ENCODE results near the gene KAT2B. TPM values are rescaled to one million over a fixed set of nuclear protein-coding genes. Genes with fewer than 3 reads are reported as not detected.
"Not testable (repeated sequence)": the region's sequence is repeated elsewhere in the genome, so short reads cannot be mapped to it uniquely, and the experiment has no call there.

KAT2B gene
- 10 to 100 TPM in 4 of 8 experiments, 1 to 10 TPM in 4; 7.2 to 25.6 (median 10.0) TPM for total RNA-seq

GRCh38 chr3:20039765-20040547, at the start of gene KAT2B:
Gene KAT2B, plus strand, starts transcription at chr3:20040446. Its CDS starts 32 bp downstream, at chr3:20040478.
- WGBS, 10 experiments = 1% methylated on average over 20 of the region's 75 CpGs; no CpG with 5 or more reads in 9 of the 10 experiments
- Histone ChIP-seq H3K4me3 (peak within 1 kb of the TSS; percentile 60 to 98 (median 71)), H3K4me1 (replicated peaks in 1 of 2) (peaks cover 20 to 26% of the 10 kb centered on the region in 2 donors), H3K27ac (peak within 1 kb of the TSS; percentile 93 to 94)
- peak; percentile 66 to 81 (median 76) for ATAC-seq (replicated peaks in 6 of 8)
- in situ Hi-C loops (cut with MboI; ENCODE audit: low pct_unique_long_range_greater_than_20kb in 2 of 9, low sequenced_read_pairs in 9 of 9, unreplicated experiment in 9 of 9) = no loop called here

- in situ Hi-C loops (cut with MboI; ENCODE audit: low pct_unique_long_range_greater_than_20kb in 2 of 9, low sequenced_read_pairs in 9 of 9, unreplicated experiment in 9 of 9) = no loop called here
- Histone ChIP-seq H3K27ac (no peak overlapping the region), H3K4me3 (no peak overlapping the region), H3K4me1 (replicated peaks in 1 of 2) (no peaks in the 10 kb centered on the region)
- 57 to 90% (median 82%) methylated on average over 1 to 2 of the region's 2 CpGs; no CpG with 5 or more reads in 2 of the 10 experiments for WGBS, 10 experiments
- ATAC-seq (replicated peaks in 6 of 8) = no peak
Measured at GRCh38 chr3:19994796-19995195, 45.5 kb upstream of the KAT2B start.

GRCh38 chr3:19997502-19997901, 42.7 kb upstream of the KAT2B start:
- Histone ChIP-seq H3K27ac (no peak overlapping the region), H3K4me3 (no peak overlapping the region), H3K4me1 (replicated peaks in 1 of 2) (no peaks in the 10 kb centered on the region)
- 50 to 100% (median 77%) methylated on average over 1 to 4 of the region's 4 CpGs for WGBS, 10 experiments
- no peak for ATAC-seq (replicated peaks in 6 of 8)
- in situ Hi-C loops (cut with MboI; ENCODE audit: low pct_unique_long_range_greater_than_20kb in 2 of 9, low sequenced_read_pairs in 9 of 9, unreplicated experiment in 9 of 9) = no loop called here

- no peak for ATAC-seq (replicated peaks in 6 of 8)
- Histone ChIP-seq H3K27ac (no peak overlapping the region), H3K4me1 (replicated peaks in 1 of 2) (no peaks in the 10 kb centered on the region), H3K4me3 (no peak overlapping the region)
- 0 to 83% (median 58%) methylated on average over 1 to 3 of the region's 3 CpGs; no CpG with 5 or more reads in 1 of the 10 experiments for WGBS, 10 experiments
- in situ Hi-C loops (cut with MboI; ENCODE audit: low pct_unique_long_range_greater_than_20kb in 2 of 9, low sequenced_read_pairs in 9 of 9, unreplicated experiment in 9 of 9) = no loop called here
Measured at GRCh38 chr3:20001932-20002331, 38.3 kb upstream of the KAT2B start.

GRCh38 chr3:20007960-20008359, 32.3 kb upstream of the KAT2B start:
- WGBS, 10 experiments = 79 to 100% (median 93%) methylated on average over 3 to 20 of the region's 20 CpGs; no CpG with 5 or more reads in 2 of the 10 experiments
- no peak for ATAC-seq (replicated peaks in 6 of 8)
- H3K4me1 ChIP-seq (replicated peaks in 1 of 2) = no peaks in the 10 kb centered on the region
- in situ Hi-C loops (cut with MboI; ENCODE audit: low pct_unique_long_range_greater_than_20kb in 2 of 9, low sequenced_read_pairs in 9 of 9, unreplicated experiment in 9 of 9) = no loop called here
- no peak overlapping the region for H3K27ac ChIP-seq
- no peak overlapping the region for H3K4me3 ChIP-seq

- no peaks in the 10 kb centered on the region for H3K4me1 ChIP-seq (replicated peaks in 1 of 2)
- in situ Hi-C loops (cut with MboI; ENCODE audit: low pct_unique_long_range_greater_than_20kb in 2 of 9, low sequenced_read_pairs in 9 of 9, unreplicated experiment in 9 of 9) = no loop called here
- WGBS, 10 experiments = 89 to 100% (median 100%) methylated on average over 1 of the region's 2 CpGs; no CpG with 5 or more reads in 1 of the 10 experiments
- ATAC-seq (replicated peaks in 6 of 8) = no peak
- H3K4me3 ChIP-seq = no peak overlapping the region
- H3K27ac ChIP-seq = no peak overlapping the region
Measured at GRCh38 chr3:20008646-20009045, 31.6 kb upstream of the KAT2B start.

GRCh38 chr3:20012164-20012563, 28.1 kb upstream of the KAT2B start, which contains the start of gene PP2D1:
Gene PP2D1, minus strand, starts transcription at chr3:20012264. Its CDS starts 192 bp downstream, at chr3:20012072.
- Histone ChIP-seq H3K4me3 (no peak within 1 kb of the TSS), H3K4me1 (replicated peaks in 1 of 2) (no peaks in the 10 kb centered on the region), H3K27ac (no peak within 1 kb of the TSS)
- WGBS, 10 experiments = 67 to 100% (median 96%) methylated on average over 1 to 4 of the region's 4 CpGs; no CpG with 5 or more reads in 3 of the 10 experiments
- in situ Hi-C loops (cut with MboI; ENCODE audit: low pct_unique_long_range_greater_than_20kb in 2 of 9, low sequenced_read_pairs in 9 of 9, unreplicated experiment in 9 of 9) = no loop called here
- ATAC-seq (replicated peaks in 6 of 8) = no peak

GRCh38 chr3:20013396-20013795, 26.9 kb upstream of the KAT2B start:
- 71 to 100% (median 100%) methylated on average over 1 of the region's 1 CpG; no CpG with 5 or more reads in 7 of the 10 experiments for WGBS, 10 experiments
- H3K4me1 ChIP-seq (replicated peaks in 1 of 2) = no peaks in the 10 kb centered on the region
- H3K4me3 ChIP-seq = no peak overlapping the region
- in situ Hi-C loops (cut with MboI; ENCODE audit: low pct_unique_long_range_greater_than_20kb in 2 of 9, low sequenced_read_pairs in 9 of 9, unreplicated experiment in 9 of 9) = no loop called here
- H3K27ac ChIP-seq = no peak overlapping the region
- peak in 1 of 8 experiments; percentile 18 for ATAC-seq (replicated peaks in 6 of 8)

GRCh38 chr3:20015525-20015924, 24.7 kb upstream of the KAT2B start:
- Histone ChIP-seq H3K27ac (no peak overlapping the region), H3K4me1 (replicated peaks in 1 of 2) (no peaks in the 10 kb centered on the region), H3K4me3 (no peak overlapping the region)
- in situ Hi-C loops (cut with MboI; ENCODE audit: low pct_unique_long_range_greater_than_20kb in 2 of 9, low sequenced_read_pairs in 9 of 9, unreplicated experiment in 9 of 9) = no loop called here
- no peak for ATAC-seq (replicated peaks in 6 of 8)
- 100% methylated on average over 1 of the region's 1 CpG; no CpG with 5 or more reads in 8 of the 10 experiments for WGBS, 10 experiments

GRCh38 chr3:20016076-20016475, 24.2 kb upstream of the KAT2B start:
- ATAC-seq (replicated peaks in 6 of 8); H3K4me3 ChIP-seq; in situ Hi-C loops (cut with MboI; ENCODE audit: low pct_unique_long_range_greater_than_20kb in 2 of 9, low sequenced_read_pairs in 9 of 9, unreplicated experiment in 9 of 9); H3K4me1 ChIP-seq (replicated peaks in 1 of 2); H3K27ac ChIP-seq: not testable (repeated sequence)
- WGBS, 10 experiments = 32 to 100% (median 95%) methylated on average over 1 to 3 of the region's 3 CpGs

- Histone ChIP-seq H3K4me1 (replicated peaks in 1 of 2) (no peaks in the 10 kb centered on the region), H3K27ac (no peak overlapping the region), H3K4me3 (no peak overlapping the region)
- WGBS, 10 experiments = 27 to 100% (median 69%) methylated on average over 1 to 2 of the region's 2 CpGs; no CpG with 5 or more reads in 2 of the 10 experiments
- ATAC-seq (replicated peaks in 6 of 8) = no peak
- in situ Hi-C loops (cut with MboI; ENCODE audit: low pct_unique_long_range_greater_than_20kb in 2 of 9, low sequenced_read_pairs in 9 of 9, unreplicated experiment in 9 of 9) = no loop called here
Measured at GRCh38 chr3:20022954-20023622, 17.2 kb upstream of the KAT2B start.

- peak in 1 of 8 experiments; percentile 74 for ATAC-seq (replicated peaks in 6 of 8)
Measured at GRCh38 chr3:20023623-20024405, 16.4 kb upstream of the KAT2B start.

More at GRCh38 chr3:20023623-20024405, 16.4 kb upstream of the KAT2B start:
- WGBS, 10 experiments = 0 to 100% (median 86%) methylated on average over 1 to 2 of the region's 2 CpGs; no CpG with 5 or more reads in 2 of the 10 experiments
- Histone ChIP-seq H3K27ac (no peak overlapping the region), H3K4me3 (no peak overlapping the region), H3K4me1 (replicated peaks in 1 of 2) (no peaks in the 10 kb centered on the region)
- in situ Hi-C loops (cut with MboI; ENCODE audit: low pct_unique_long_range_greater_than_20kb in 2 of 9, low sequenced_read_pairs in 9 of 9, unreplicated experiment in 9 of 9) = no loop called here
